Breast epithelium (tissue), 4 donors: ENCODE data around the gene TEX13C. TPM values are rescaled to one million over a fixed set of nuclear protein-coding genes. Genes with fewer than 3 reads are reported as not detected.

ENCODE experiments used
- DNase-seq, 2 donors: peaks; one replicate each; pipeline ENCODE4 v3.0.0-alpha.2; 2019; ENCODE audit warnings: low spot score in 2 of 2
- H3K27ac ChIP-seq, 2 donors: fragments of 200-600 bp; sonication (generic) in 1 of 2; one replicate each; pipeline ENCODE4 v1.5.1; 2016 to 2019; ENCODE audit warnings: mild to moderate bottlenecking in 1 of 2
- H3K27me3 ChIP-seq, 2 donors: fragments of 200-600 bp; sonication (generic) in 1 of 2; one replicate each; pipeline versions ENCODE4 v1.5.1 to v1.6.0; 2017 to 2019; ENCODE audit warnings: control low read depth in 1 of 2, mild to moderate bottlenecking in 1 of 2
- H3K36me3 ChIP-seq: fragments of 200-600 bp; one replicate; pipeline ENCODE4 v1.5.1; 2019
- H3K4me1 ChIP-seq, 2 donors: fragments of 200-600 bp; sonication (generic); one replicate each; pipeline ENCODE4 v1.5.1; 2016 to 2019; ENCODE audit warnings: control low read depth in 1 of 2
- H3K4me3 ChIP-seq, 3 donors: fragments of 200-600 bp; sonication (generic); 1 replicate in 2 of 3; 2 replicates in 1 of 3; pipeline ENCODE4 v1.5.1; 2016 to 2019; ENCODE audit warnings: mild to moderate bottlenecking in 3 of 3, moderate library complexity in 2 of 3
- H3K9me3 ChIP-seq, 2 donors: fragments of 200-600 bp; sonication (generic) in 1 of 2; one replicate each; pipeline ENCODE4 v1.5.1; 2016 to 2019; ENCODE audit warnings: control low read depth in 1 of 2
- POLR2A ChIP-seq: fragments of 450-650 bp; IDR thresholded peaks from one replicate; pipeline ENCODE4 v1.6.1; 2016; ENCODE audit warnings: antibody characterized with exemption, mild to moderate bottlenecking, moderate library complexity
- POLR2AphosphoS5 ChIP-seq, 3 donors: sonication (generic); formaldehyde crosslinking; IDR thresholded peaks; one replicate each; pipeline ENCODE4 v1.6.1; 2017; ENCODE audit warnings: antibody characterized with exemption in 3 of 3
- intact Hi-C: fragments of 100-400 bp; cut with DNase I; formaldehyde crosslinking; loops from one replicate; pipeline ENCODE4 v1.15.1; 2023; ENCODE audit warnings: low total_unique reads
- total RNA-seq, 3 donors: library from RNA; depleted of rRNA; stranded (reverse); fragments of >200 nt; gene quantifications; one replicate each; pipeline ENCODE4 v1.1.0, GENCODE V29; 2016
- TF ChIP-seq, protein P1 (sequence below), 3 donors: fragments of 450-650 bp; IDR thresholded peaks; one replicate each; pipeline ENCODE4 v1.5.1; 2016 to 2017; ENCODE audit warnings: antibody characterized with exemption in 3 of 3, mild to moderate bottlenecking in 3 of 3, moderate library complexity in 3 of 3

Gene TEX13C
- total RNA-seq, 3 donors from 2014 or later = not detected

GRCh38 chrX:125291124-125291523 is 28.5 kb upstream of the TEX13C start:
- no peak for DNase-seq
- H3K4me1 ChIP-seq = no peaks in the 10 kb centered on the region
- no peak for TF ChIP-seq POLR2AphosphoS5 (IDR thresholded peaks at IDR 0.05)
- TF ChIP-seq, protein P1, sequence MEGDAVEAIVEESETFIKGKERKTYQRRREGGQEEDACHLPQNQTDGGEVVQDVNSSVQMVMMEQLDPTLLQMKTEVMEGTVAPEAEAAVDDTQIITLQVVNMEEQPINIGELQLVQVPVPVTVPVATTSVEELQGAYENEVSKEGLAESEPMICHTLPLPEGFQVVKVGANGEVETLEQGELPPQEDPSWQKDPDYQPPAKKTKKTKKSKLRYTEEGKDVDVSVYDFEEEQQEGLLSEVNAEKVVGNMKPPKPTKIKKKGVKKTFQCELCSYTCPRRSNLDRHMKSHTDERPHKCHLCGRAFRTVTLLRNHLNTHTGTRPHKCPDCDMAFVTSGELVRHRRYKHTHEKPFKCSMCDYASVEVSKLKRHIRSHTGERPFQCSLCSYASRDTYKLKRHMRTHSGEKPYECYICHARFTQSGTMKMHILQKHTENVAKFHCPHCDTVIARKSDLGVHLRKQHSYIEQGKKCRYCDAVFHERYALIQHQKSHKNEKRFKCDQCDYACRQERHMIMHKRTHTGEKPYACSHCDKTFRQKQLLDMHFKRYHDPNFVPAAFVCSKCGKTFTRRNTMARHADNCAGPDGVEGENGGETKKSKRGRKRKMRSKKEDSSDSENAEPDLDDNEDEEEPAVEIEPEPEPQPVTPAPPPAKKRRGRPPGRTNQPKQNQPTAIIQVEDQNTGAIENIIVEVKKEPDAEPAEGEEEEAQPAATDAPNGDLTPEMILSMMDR (IDR thresholded peaks at IDR 0.05) = no peak
- no peak for TF ChIP-seq POLR2A
- no peak overlapping the region for H3K27ac ChIP-seq
- intact Hi-C loops = no loop called here
- H3K27me3 ChIP-seq = no peaks in the 10 kb centered on the region
- H3K36me3 ChIP-seq = no peaks in the 10 kb centered on the region
- no peak overlapping the region for H3K4me3 ChIP-seq
- H3K9me3 ChIP-seq = no peaks in the 10 kb centered on the region

DNA sequence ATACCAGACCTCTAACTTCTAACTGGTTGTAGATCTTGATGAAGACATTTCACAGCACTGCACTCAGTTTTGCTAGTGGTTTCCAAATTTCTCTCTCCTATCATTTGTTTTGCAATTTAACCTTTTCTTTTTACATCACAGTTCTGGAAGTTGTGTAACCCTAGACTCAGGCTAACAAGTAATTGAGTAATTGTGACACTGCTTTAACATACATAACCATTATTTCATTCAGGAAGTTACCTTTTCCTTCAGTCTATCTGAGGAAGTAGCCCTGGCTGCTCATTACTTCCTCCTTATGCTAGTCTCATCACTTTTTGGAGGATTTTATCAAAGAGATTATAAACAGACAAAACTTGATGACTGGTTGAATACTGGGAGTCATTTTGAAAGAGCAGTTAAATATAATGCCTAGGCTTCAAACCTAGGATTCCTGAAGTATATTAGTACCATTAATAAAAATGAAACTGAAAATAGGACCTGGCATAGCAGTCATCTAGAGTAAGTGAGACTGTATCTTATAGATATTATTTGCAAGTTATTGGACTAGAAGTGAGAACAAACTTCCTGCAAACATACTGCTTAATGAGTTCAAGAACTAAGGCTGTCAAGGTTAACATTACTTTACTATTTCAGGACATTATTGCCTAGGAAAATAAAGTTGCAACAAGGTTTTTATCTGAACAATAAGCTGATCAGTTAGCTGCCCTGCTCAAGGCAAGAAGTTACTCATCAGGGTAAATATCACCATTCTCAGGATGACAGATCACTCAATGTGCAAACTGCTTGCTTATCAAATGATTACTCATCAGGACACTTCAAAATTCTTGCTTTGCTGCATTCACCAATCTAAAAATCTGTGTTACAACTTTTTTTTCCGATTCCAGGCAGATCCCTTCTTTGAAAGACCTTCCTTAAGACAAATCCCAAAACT is 25.6 kb upstream of the TEX13C start:
- no peak for DNase-seq
- TF ChIP-seq POLR2AphosphoS5 (IDR thresholded peaks at IDR 0.05) = no peak
- TF ChIP-seq, protein P1 (IDR thresholded peaks at IDR 0.05) = no peak
- no peak for TF ChIP-seq POLR2A
- Histone ChIP-seq H3K4me3 (no peak overlapping the region), H3K36me3 (no peaks in the 10 kb centered on the region), H3K9me3 (no peaks in the 10 kb centered on the region), H3K27me3 (no peaks in the 10 kb centered on the region), H3K4me1 (no peaks in the 10 kb centered on the region), H3K27ac (no peak overlapping the region)
- intact Hi-C loops = no loop called here

- Histone ChIP-seq H3K36me3 (no peaks in the 10 kb centered on the region), H3K4me1 (no peaks in the 10 kb centered on the region), H3K27ac (no peak overlapping the region), H3K4me3 (no peak overlapping the region), H3K9me3 (no peaks in the 10 kb centered on the region), H3K27me3 (no peaks in the 10 kb centered on the region)
- TF ChIP-seq, protein P1 (IDR thresholded peaks at IDR 0.05) = no peak
- no peak for TF ChIP-seq POLR2AphosphoS5 (IDR thresholded peaks at IDR 0.05)
- intact Hi-C loops = no loop called here
- no peak for DNase-seq
Observed at GRCh38 chrX:125295337-125295736, 24.3 kb upstream of the TEX13C start.

GRCh38 chrX:125298871-125299270 is 20.8 kb upstream of the TEX13C start:
- Histone ChIP-seq H3K4me1 (no peaks in the 10 kb centered on the region), H3K27ac (no peak overlapping the region), H3K9me3 (no peaks in the 10 kb centered on the region), H3K36me3 (no peaks in the 10 kb centered on the region), H3K4me3 (no peak overlapping the region), H3K27me3 (no peaks in the 10 kb centered on the region)
- no peak for TF ChIP-seq POLR2A
- TF ChIP-seq POLR2AphosphoS5 (IDR thresholded peaks at IDR 0.05) = no peak
- TF ChIP-seq, protein P1 (IDR thresholded peaks at IDR 0.05) = no peak
- intact Hi-C loops = no loop called here
- no peak for DNase-seq

DNA sequence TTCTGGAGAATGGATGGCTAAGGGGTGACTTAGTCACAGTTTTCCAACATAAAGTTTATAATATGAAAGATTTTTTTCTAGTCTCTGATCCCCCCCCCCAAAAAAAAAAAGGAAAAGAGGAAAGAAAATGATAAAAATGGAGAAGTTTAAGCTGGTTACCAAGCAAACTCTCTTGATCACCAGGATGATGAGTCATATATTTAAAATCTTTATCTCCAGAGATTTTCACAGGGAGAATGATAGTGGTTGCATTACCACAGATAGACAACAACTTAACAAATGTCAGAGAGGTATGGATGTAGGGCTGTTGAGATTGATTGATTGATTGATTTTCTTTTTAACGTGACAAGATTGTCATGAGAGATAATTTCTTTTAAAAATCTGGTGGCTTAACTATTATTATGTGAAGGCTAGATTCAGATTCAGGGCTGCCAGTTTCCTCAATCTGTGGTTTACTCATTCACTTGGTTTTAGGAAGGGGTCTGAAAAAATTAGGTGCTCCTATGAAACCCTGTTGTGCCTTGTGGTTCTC is 13.3 kb upstream of the TEX13C start:
- no peak for DNase-seq
- TF ChIP-seq POLR2AphosphoS5 (IDR thresholded peaks at IDR 0.05) (no peak), POLR2A (no peak)
- TF ChIP-seq, protein P1 (IDR thresholded peaks at IDR 0.05) = no peak
- H3K4me1 ChIP-seq = no peaks in the 10 kb centered on the region
- no peaks in the 10 kb centered on the region for H3K36me3 ChIP-seq
- H3K9me3 ChIP-seq = no peaks in the 10 kb centered on the region
- intact Hi-C loops = loop anchor here (5.0 kb wide), 1 partner anchor 396 kb away; no protein-coding TSS in a partner anchor
- H3K4me3 ChIP-seq = no peak overlapping the region
- no peak overlapping the region for H3K27ac ChIP-seq
- H3K27me3 ChIP-seq = peaks cover 0 to 3% of the 10 kb centered on the region in 2 donors
